HepG2 (cell line): Measurements from ENCODE around the gene MPC1L. TPM values are rescaled to one million over a fixed set of nuclear protein-coding genes. Genes with fewer than 3 reads are reported as not detected.
A peak's percentile ranks its signal among the peaks of the same experiment; 100 is the strongest.

Experiments used
- ATAC-seq: fragments of 200-7000 bp; cut with Tn5 transposase; 3 replicates; pipeline ENCODE4 v1.9.1; 2020; ENCODE audit warnings: mild to moderate bottlenecking, moderate library complexity
- BruUV-seq: library from RNA; stranded (reverse); fragments of 400-500 nt; replicated peaks from 2 replicates; lab custom pipeline; 2021; lab: Mats Ljungman, UMichigan
- CTCF ChIA-PET: fragments of 300-600 bp; formaldehyde crosslinking; extraction: SDS; loops from one replicate; lab custom pipeline; 2021; ENCODE audit warnings: low total read pairs, inconsistent platforms, low intra/inter-chr PET ratio; lab: Yijun Ruan, JAX
- POLR2A ChIA-PET: fragments of 350-600 bp; sonication (Branson Sonifier 250); formaldehyde crosslinking; loops from one replicate; lab custom pipeline; 2020; ENCODE audit warnings: antibody characterized with exemption, inconsistent platforms; lab: Yijun Ruan, JAX
- DNase-seq: peaks from one replicate; pipeline ENCODE4 v3.0.0-alpha.2; 2015; ENCODE audit warnings: low spot score
- FAIRE-seq: peaks from 3 replicates; lab custom pipeline; 2011; peaks lifted over from hg19 to GRCh38; lab: Jason Lieb, UNC
- H2AFZ ChIP-seq: one replicate; pipeline ENCODE4 v1.6.1; 2011; ENCODE audit warnings: low read length, inconsistent platforms
- H3K27ac ChIP-seq: fragments of 300-600 bp; 3 replicates; pipeline ENCODE4 v1.8.0; 2011; ENCODE audit warnings: mixed run types, mild to moderate bottlenecking, mixed read lengths, low read length, inconsistent platforms; ENCODE audit not compliant: insufficient read depth; ENCODE audit errors: extremely low read length
- H3K27me3 ChIP-seq, 2 experiments: fragments of 200-600 bp in 1 of 2; 2 replicates in 1 of 2; 3 replicates in 1 of 2; pipeline versions ENCODE4 v1.6.0 to v1.8.0; 2011; ENCODE audit warnings: low read length in 2 of 2, mild to moderate bottlenecking in 2 of 2, moderate library complexity in 2 of 2, inconsistent platforms in 1 of 2; ENCODE audit not compliant: insufficient read depth in 2 of 2, control insufficient read depth in 1 of 2
- H3K36me3 ChIP-seq, 2 experiments: fragments of 200-600 bp in 1 of 2; replicated peaks in 1 of 2; 2 replicates in 1 of 2; 3 replicates in 1 of 2; pipeline versions ENCODE4 v1.5.1 to v1.8.0; 2011; ENCODE audit warnings: low read length in 2 of 2, inconsistent platforms in 1 of 2; ENCODE audit not compliant: insufficient read depth in 2 of 2, control insufficient read depth in 1 of 2
- H3K4me1 ChIP-seq: 2 replicates; pipeline ENCODE4 v1.5.1; 2012; ENCODE audit warnings: low read length, inconsistent platforms; ENCODE audit not compliant: insufficient read depth
- H3K4me2 ChIP-seq: 2 replicates; pipeline ENCODE4 v1.6.0; 2011; ENCODE audit warnings: low read depth, low read length, inconsistent platforms
- H3K4me3 ChIP-seq, 3 experiments: fragments of 200-600 bp in 1 of 3; sonication (generic), shearing (Covaris generic) in 1 of 3; replicated peaks in 1 of 3; 2 replicates each; pipeline ENCODE4 v1.5.1; 2011 to 2016; ENCODE audit warnings: low read length in 3 of 3, inconsistent platforms in 2 of 3, low read depth in 2 of 3, mild to moderate bottlenecking in 2 of 3, control low read depth in 1 of 3, mixed read lengths in 1 of 3; ENCODE audit not compliant: insufficient read depth in 1 of 3
- H3K79me2 ChIP-seq: one replicate; pipeline ENCODE4 v1.6.1; 2011; ENCODE audit warnings: low read length, inconsistent platforms; ENCODE audit not compliant: insufficient read depth
- H3K9ac ChIP-seq: 2 replicates; pipeline ENCODE4 v1.6.0; 2011; ENCODE audit warnings: mild to moderate bottlenecking, low read depth, low read length, inconsistent platforms; ENCODE audit not compliant: insufficient read depth
- H3K9me3 ChIP-seq: 2 replicates; pipeline ENCODE4 v1.5.1; 2012; ENCODE audit warnings: mild to moderate bottlenecking, low read length
- H4K20me1 ChIP-seq: 2 replicates; pipeline ENCODE4 v1.6.0; 2011; ENCODE audit warnings: inconsistent platforms, mild to moderate bottlenecking, low read length, moderate library complexity; ENCODE audit not compliant: insufficient read depth
- GTF3A ChIP-seq: sonication (generic); formaldehyde crosslinking; conservative IDR thresholded peaks from 2 replicates; pipeline ENCODE4 v1.4.0; 2020; ENCODE audit warnings: mild to moderate bottlenecking, missing genetic modification reagents
- NFKB2 ChIP-seq: sonication (generic); formaldehyde crosslinking; IDR thresholded peaks from 2 replicates; pipeline ENCODE4 v1.4.0; 2020; ENCODE audit warnings: missing genetic modification reagents, borderline replicate concordance
- TAF1 ChIP-seq: sonication (generic); formaldehyde crosslinking; IDR thresholded peaks from 2 replicates; pipeline ENCODE4 v1.4.0; 2020; ENCODE audit warnings: missing genetic modification reagents
- WGBS: methylation state at CpG from one replicate; pipeline ENCODE4 v1.1.6; 2017; ENCODE audit warnings: low lambda C conversion rate; 5-methylcytosine and 5-hydroxymethylcytosine counted together
- in situ Hi-C: cut with HindIII; loops from 2 replicates; pipeline ENCODE4 v1.10.0; 2017; ENCODE audit warnings: low pct_unique_long_range_greater_than_20kb; ENCODE audit not compliant: extremely low pct_ligation_motif_present
- intact Hi-C: fragments of 100-400 bp; cut with micrococcal nuclease; formaldehyde crosslinking; loops from one replicate; pipeline ENCODE4 v1.10.0; 2022; ENCODE audit not compliant: unreplicated experiment
- polyA plus RNA-seq, 8 experiments: library from polyadenylated mRNA; depleted of rRNA in 3 of 8; stranded (reverse) in 7 of 8; unstranded in 1 of 8; fragments of >200 nt; fragmentation: Illumina TruSeq in 4 of 8; extraction: Trizol in 4 of 8; gene quantifications; 2 replicates each; pipeline versions ENCODE4 v1.2.1 to v1.2.3, GENCODE V29; 2011 to 2016; ENCODE audit warnings: low read depth in 4 of 8, missing spikeins in 1 of 8, mixed read lengths in 1 of 8; ENCODE audit not compliant: insufficient read depth in 1 of 8
- total RNA-seq, 5 experiments: library from RNA; depleted of rRNA; stranded (reverse); fragments of >200 nt; fragmentation: Illumina TruSeq; extraction: Trizol; gene quantifications; 2 replicates each; pipeline ENCODE4 v1.2.3, GENCODE V29; 2016; ENCODE audit warnings: low read depth in 1 of 5
- TF ChIP-seq, protein P1 (sequence below): sonication (generic); formaldehyde crosslinking; IDR thresholded peaks from 2 replicates; pipeline ENCODE4 v1.5.1; 2020; ENCODE audit warnings: mild to moderate bottlenecking, missing genetic modification reagents, moderate library complexity
- TF ChIP-seq, protein P2 (sequence below): sonication (generic); formaldehyde crosslinking; IDR thresholded peaks from 2 replicates; pipeline ENCODE4 v1.9.0; 2021; ENCODE audit warnings: missing genetic modification reagents, borderline replicate concordance

Gene MPC1L
- total and polyA plus RNA-seq, 2 of the 13 experiments (the other 11 are each of a cell fraction or from before 2014, with no cell fraction given), result not detected

GRCh38 chrX:40617566-40617965 lies 5.7 kb upstream of the MPC1L start:
- in situ Hi-C loops (no loop called here), intact Hi-C loops (no loop called here)
- H3K4me2 ChIP-seq, result peak overlapping the region; percentile 29
- H3K4me1 ChIP-seq, result peaks cover 14% of the 10 kb centered on the region
- no peaks in the 10 kb centered on the region for H3K36me3 ChIP-seq
- ChIA-PET CTCF (no interaction called here), POLR2A (no interaction called here)
- H3K9ac ChIP-seq, result no peak overlapping the region
- 2% methylated on average over 5 of the region's 7 CpGs for WGBS
- TF ChIP-seq NFKB2 (CRISPR knock-in tag) (no peak), GTF3A (CRISPR knock-in tag) (no peak), TAF1 (CRISPR knock-in tag) (no peak)
- TF ChIP-seq, protein P1, sequence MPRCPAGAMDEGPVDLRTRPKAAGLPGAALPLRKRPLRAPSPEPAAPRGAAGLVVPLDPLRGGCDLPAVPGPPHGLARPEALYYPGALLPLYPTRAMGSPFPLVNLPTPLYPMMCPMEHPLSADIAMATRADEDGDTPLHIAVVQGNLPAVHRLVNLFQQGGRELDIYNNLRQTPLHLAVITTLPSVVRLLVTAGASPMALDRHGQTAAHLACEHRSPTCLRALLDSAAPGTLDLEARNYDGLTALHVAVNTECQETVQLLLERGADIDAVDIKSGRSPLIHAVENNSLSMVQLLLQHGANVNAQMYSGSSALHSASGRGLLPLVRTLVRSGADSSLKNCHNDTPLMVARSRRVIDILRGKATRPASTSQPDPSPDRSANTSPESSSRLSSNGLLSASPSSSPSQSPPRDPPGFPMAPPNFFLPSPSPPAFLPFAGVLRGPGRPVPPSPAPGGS (CRISPR knock-in tag), result no peak
- TF ChIP-seq, protein P2, sequence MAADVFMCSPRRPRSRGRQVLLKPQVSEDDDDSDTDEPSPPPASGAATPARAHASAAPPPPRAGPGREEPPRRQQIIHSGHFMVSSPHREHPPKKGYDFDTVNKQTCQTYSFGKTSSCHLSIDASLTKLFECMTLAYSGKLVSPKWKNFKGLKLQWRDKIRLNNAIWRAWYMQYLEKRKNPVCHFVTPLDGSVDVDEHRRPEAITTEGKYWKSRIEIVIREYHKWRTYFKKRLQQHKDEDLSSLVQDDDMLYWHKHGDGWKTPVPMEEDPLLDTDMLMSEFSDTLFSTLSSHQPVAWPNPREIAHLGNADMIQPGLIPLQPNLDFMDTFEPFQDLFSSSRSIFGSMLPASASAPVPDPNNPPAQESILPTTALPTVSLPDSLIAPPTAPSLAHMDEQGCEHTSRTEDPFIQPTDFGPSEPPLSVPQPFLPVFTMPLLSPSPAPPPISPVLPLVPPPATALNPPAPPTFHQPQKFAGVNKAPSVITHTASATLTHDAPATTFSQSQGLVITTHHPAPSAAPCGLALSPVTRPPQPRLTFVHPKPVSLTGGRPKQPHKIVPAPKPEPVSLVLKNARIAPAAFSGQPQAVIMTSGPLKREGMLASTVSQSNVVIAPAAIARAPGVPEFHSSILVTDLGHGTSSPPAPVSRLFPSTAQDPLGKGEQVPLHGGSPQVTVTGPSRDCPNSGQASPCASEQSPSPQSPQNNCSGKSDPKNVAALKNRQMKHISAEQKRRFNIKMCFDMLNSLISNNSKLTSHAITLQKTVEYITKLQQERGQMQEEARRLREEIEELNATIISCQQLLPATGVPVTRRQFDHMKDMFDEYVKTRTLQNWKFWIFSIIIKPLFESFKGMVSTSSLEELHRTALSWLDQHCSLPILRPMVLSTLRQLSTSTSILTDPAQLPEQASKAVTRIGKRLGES, result no peak
- BruUV-seq, result no TSS peak
- no peak overlapping the region for H3K27ac ChIP-seq
- no peak for FAIRE-seq
- peak overlapping the region; percentile 6 for H2AFZ ChIP-seq
- DNase-seq, result peak; percentile 5
- no peaks in the 10 kb centered on the region for H4K20me1 ChIP-seq
- H3K27me3 ChIP-seq, result no peaks in the 10 kb centered on the region
- peak overlapping the region in 2 of 3 experiments; percentile 0 to 10; a peak in 2 of 6 replicates for H3K4me3 ChIP-seq
- H3K79me2 ChIP-seq, result no peaks in the 10 kb centered on the region
- H3K9me3 ChIP-seq, result no peaks in the 10 kb centered on the region
- no peak for ATAC-seq
